Activated T-cell treated with anti-CD3 and anti-CD28 coated beads, Interleukin-2, amount 50 U/mL, for 4 hours (primary cell): ENCODE data around the gene ZGRF1. TPM values are rescaled to one million over a fixed set of nuclear protein-coding genes. Genes with fewer than 3 reads are reported as not detected.
A peak's percentile ranks its signal among the peaks of the same experiment; 100 is the strongest.
"Not testable (repeated sequence)": the region's sequence is repeated elsewhere in the genome, so short reads cannot be mapped to it uniquely, and the experiment has no call there.

ENCODE experiments used
- ATAC-seq, 2 donors: fragments of 200-7000 bp; cut with Tn5 transposase; one replicate each; pipeline ENCODE4 v1.10.0; 2021
- DNase-seq: peaks from one replicate; pipeline ENCODE4 v3.0.0-alpha.2; 2020
- H3K27me3 Mint-ChIP-seq: one replicate; pipeline ENCODE4 v1.8.0; 2021; ENCODE audit warnings: low read depth, mixed read lengths
- H3K36me3 Mint-ChIP-seq: one replicate; pipeline ENCODE4 v1.8.0; 2022; ENCODE audit warnings: mixed read lengths; ENCODE audit not compliant: insufficient read depth
- H3K4me1 Mint-ChIP-seq: one replicate; pipeline ENCODE4 v1.8.0; 2021; ENCODE audit warnings: low read depth, mixed read lengths
- H3K4me3 Mint-ChIP-seq: one replicate; pipeline ENCODE4 v1.8.0; 2021; ENCODE audit warnings: mild to moderate bottlenecking, moderate library complexity, mixed read lengths
- H3K9me3 Mint-ChIP-seq: one replicate; pipeline ENCODE4 v1.8.0; 2021; ENCODE audit warnings: mixed read lengths
- total RNA-seq, 3 donors: library from RNA; stranded (reverse); gene quantifications; one replicate each; pipeline ENCODE4 v1.2.1, GENCODE V29; 2021

The ZGRF1 gene
- total RNA-seq, 3 donors from 2014 or later: 16.8 to 19.7 (median 18.0) TPM

DNA sequence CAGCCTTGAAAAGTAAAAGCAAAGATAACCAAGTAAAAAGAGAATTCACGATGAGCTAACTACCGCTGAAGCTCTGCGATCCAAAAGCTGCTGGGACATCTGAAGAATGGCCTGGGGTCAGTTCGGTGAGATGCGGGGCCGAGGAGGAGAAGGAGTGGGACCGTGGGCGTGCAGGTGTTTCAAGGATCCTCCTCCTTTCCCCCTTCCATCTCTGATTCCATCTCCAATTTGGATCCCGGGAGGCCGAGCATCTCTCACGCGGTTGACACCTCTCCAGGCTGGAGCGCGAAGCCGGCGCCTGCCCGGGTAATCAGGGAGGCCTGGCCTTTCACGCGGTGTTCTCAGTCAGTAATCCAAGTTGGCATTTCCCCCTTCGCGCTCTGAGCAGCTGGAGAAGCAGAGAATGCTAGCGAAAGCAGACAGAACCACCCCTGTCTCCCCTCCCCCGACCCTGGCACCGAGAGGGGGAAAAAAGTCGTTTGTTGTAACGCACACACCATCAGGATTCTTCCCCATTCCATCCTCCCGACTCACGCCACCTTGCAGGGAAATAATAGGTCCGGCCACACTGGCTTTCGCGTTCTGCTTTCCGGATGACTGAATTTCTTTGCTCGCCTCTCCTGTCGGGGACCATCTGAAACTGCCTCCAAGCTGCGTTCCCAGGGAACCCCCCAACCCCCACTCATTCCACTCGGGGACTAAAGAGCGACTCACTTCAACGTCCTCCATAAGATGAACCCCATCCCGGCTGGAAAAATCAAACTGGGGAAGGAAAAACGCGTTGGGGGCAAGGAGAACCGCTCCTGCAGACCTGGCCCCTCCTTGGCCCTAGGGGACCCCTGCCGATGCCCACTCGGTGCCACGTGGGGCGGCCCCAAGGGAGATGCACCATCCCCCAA, 127.2 kb downstream of the ZGRF1 start:
- ATAC-seq (no peak), DNase-seq (no peak)
- Mint-ChIP-seq H3K36me3 (peaks cover 1% of the 10 kb centered on the region), H3K9me3 (peaks cover 5% of the 10 kb centered on the region), H3K4me1 (peaks cover 33% of the 10 kb centered on the region), H3K27me3 (peaks cover 85% of the 10 kb centered on the region), H3K4me3 (peak overlapping the region; percentile 59)

DNA sequence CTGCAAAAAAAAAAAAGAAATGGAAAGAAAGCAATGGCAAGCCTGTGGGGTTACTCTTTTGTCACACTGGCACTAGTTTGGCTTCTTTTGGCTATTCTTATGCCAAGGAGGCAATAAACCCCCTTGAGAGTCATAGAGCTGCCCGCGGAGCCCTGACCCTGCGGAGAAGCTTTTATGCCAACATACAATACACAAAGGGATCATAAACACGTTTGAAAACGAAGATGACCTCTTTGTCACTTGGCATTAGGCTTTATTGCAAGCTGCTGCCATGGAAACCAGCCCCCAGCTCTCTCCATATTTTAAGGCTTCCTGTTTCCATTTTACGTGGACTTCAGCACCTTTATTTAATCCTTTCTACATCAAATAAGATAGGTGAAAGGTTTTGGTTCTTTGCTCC, 128.4 kb downstream of the ZGRF1 start:
- Mint-ChIP-seq H3K4me3 (no peak overlapping the region), H3K4me1 (peaks cover 25% of the 10 kb centered on the region), H3K9me3 (peaks cover 5% of the 10 kb centered on the region), H3K36me3 (no peaks in the 10 kb centered on the region), H3K27me3 (peaks cover 82% of the 10 kb centered on the region)
- DNase-seq (no peak), ATAC-seq (no peak)

DNA sequence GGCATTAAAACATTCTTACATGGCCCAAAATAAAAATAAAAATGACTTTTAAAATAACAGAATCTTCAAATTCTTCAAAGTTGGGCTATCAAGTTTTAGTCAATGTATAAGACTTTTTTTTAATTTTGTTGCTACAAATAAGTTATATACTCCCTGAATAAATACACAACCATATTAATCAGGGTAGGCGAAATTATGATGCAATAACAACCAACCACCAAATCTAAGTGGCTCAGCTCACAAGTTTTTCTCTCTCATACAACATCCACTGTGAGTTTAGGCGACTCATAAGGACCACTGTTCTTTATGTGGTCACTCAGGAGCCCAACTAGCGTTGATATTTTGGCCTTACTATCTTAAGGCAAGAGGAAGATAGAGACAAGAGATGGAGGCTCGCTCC, 131.9 kb downstream of the ZGRF1 start:
- peaks cover 65% of the 10 kb centered on the region for H3K27me3 Mint-ChIP-seq
- peaks cover 12% of the 10 kb centered on the region for H3K4me1 Mint-ChIP-seq
- no peaks in the 10 kb centered on the region for H3K9me3 Mint-ChIP-seq
- DNase-seq: no peak
- no peak for ATAC-seq
- no peaks in the 10 kb centered on the region for H3K36me3 Mint-ChIP-seq
- no peak overlapping the region for H3K4me3 Mint-ChIP-seq

DNA sequence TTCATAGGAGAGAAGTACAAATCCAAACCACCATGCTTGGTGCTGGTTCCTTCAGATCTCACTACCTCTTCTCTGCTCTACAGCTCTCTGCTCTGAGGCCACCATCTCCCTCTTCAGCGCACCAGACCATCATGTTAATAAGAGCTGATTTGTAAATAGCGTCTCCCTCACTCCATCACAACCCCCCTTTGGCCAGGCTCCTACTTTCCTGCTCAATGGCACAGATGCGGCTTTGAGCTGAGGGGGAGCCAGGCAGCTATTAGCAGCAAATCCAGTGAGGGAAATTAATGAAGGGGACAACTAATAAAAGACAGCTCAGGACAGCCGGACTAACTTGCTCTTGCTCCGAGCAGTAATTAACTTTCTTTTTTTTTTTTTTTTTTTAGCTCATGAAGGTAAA, 133.8 kb downstream of the ZGRF1 start:
- DNase-seq: no peak
- Mint-ChIP-seq H3K36me3 (no peaks in the 10 kb centered on the region), H3K4me1 (no peaks in the 10 kb centered on the region), H3K4me3 (no peak overlapping the region), H3K9me3 (no peaks in the 10 kb centered on the region), H3K27me3 (peaks cover 56% of the 10 kb centered on the region)
- no peak for ATAC-seq

DNA sequence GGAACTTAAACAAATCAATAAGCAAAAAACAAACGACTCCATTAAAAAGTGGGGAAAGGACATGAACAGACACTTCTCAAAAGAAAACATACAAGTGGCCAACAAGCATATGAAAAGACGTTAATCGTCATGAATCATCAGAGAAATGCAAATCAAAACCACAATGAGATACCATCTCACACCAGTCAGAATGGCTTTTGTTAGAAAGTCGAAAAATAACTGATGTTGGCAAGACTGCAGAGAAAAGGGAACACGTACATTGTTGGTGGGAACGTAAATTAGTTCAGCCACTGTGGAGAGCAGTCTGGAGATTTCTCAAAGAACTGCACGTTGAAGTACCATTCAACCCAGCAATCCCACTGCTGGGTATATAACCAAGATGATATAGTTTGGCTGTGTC, 144.4 kb downstream of the ZGRF1 start:
- no peaks in the 10 kb centered on the region for H3K36me3 Mint-ChIP-seq
- H3K27me3 Mint-ChIP-seq: peaks cover 18% of the 10 kb centered on the region
- no peak for ATAC-seq
- no peak for DNase-seq
- peaks cover 14% of the 10 kb centered on the region for H3K9me3 Mint-ChIP-seq
- no peaks in the 10 kb centered on the region for H3K4me1 Mint-ChIP-seq
- H3K4me3 Mint-ChIP-seq: no peak overlapping the region

DNA sequence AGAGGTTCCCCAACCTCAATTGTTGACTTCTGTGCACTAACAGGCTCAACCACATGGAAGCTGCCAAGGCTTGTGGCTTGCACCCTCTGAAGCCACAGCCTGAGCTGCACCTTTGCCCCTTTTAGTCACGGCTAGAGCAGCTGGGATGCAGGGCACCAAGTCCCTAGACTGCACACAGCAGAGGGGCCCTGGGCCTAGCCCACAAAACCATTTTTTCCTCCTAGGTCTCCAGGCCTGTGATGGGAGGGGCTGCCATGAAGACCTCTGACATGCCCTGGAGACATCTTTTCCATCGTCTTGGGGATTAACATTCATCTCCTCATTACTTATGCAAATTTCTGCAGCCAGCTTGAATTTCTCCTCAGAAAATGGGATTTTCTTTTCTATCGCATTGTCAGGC, 145.9 kb downstream of the ZGRF1 start:
- Mint-ChIP-seq H3K9me3 (peaks cover 14% of the 10 kb centered on the region), H3K27me3 (peaks cover 24% of the 10 kb centered on the region)
- H3K4me3 Mint-ChIP-seq, H3K4me1 Mint-ChIP-seq, DNase-seq, ATAC-seq, H3K36me3 Mint-ChIP-seq: not testable (repeated sequence)

Other genes starting within 250 kb of the ZGRF1 start
- under 1 TPM in 1 of 3 donors, not detected in 2; 0.11 TPM for gene NEUROG2, start 120.7 kb downstream of the ZGRF1 start, total RNA-seq
- gene LARP7, start 234 bp upstream of the ZGRF1 start, total RNA-seq: 10 to 100 TPM; 26.6 to 38.2 (median 35.4) TPM